Uterus (tissue), 2 donors: ENCODE measurements around the gene AP3D1.

ENCODE experiments used
- CTCF ChIP-seq, 4 experiments: fragments of 200-600 bp in 2 of 4; fragments of 450-650 bp in 2 of 4; sonication (generic) in 2 of 4; IDR thresholded peaks; one replicate each; pipeline ENCODE4 v1.5.1; 2016 to 2019; ENCODE audit warnings: antibody characterized with exemption in 4 of 4, mild to moderate bottlenecking in 2 of 4, moderate library complexity in 1 of 4
- POLR2A ChIP-seq, 2 donors: fragments of 450-650 bp; IDR thresholded peaks; one replicate each; pipeline ENCODE4 v1.6.1; 2016; ENCODE audit warnings: antibody characterized with exemption in 2 of 2, mild to moderate bottlenecking in 1 of 2, moderate library complexity in 1 of 2

- TF ChIP-seq CTCF (IDR thresholded peaks at IDR 0.05) (no peak), POLR2A (IDR thresholded peaks at IDR 0.05) (no peak)
Observed at GRCh38 chr19:2114821-2115220, 36.5 kb downstream of the AP3D1 start.
